Liver (tissue), 9 donors: ENCODE data around the gene COL9A3. TPM values are rescaled to one million over a fixed set of nuclear protein-coding genes. Genes with fewer than 3 reads are reported as not detected.
A peak's percentile ranks its signal among the peaks of the same experiment; 100 is the strongest.

Experiments used
- DNase-seq: peaks from one replicate; pipeline ENCODE4 v3.0.0-alpha.2; 2017; ENCODE audit warnings: low spot score
- H3K27ac ChIP-seq, 2 donors: one replicate each; pipeline ENCODE4 v1.7.0; 2013; ENCODE audit warnings: inconsistent platforms in 2 of 2, low read length in 2 of 2, control low read depth in 1 of 2, low read depth in 1 of 2, mild to moderate bottlenecking in 1 of 2
- H3K27me3 ChIP-seq, 4 donors: one replicate each; pipeline versions ENCODE4 v1.6.1 to v1.7.0; 2013; ENCODE audit warnings: low read length in 3 of 4, inconsistent platforms in 1 of 4, mild to moderate bottlenecking in 1 of 4, moderate library complexity in 1 of 4; ENCODE audit not compliant: control insufficient read depth in 4 of 4, insufficient read depth in 4 of 4
- H3K36me3 ChIP-seq, 4 donors: one replicate each; pipeline versions ENCODE4 v1.6.1 to v1.7.0; 2013; ENCODE audit warnings: low read length in 3 of 4, mild to moderate bottlenecking in 3 of 4, low read depth in 1 of 4, moderate library complexity in 1 of 4; ENCODE audit not compliant: control insufficient read depth in 4 of 4, insufficient read depth in 3 of 4
- H3K4me1 ChIP-seq, 4 donors: one replicate each; pipeline versions ENCODE4 v1.6.1 to v1.7.0; 2013; ENCODE audit warnings: low read length in 3 of 4, mild to moderate bottlenecking in 3 of 4, moderate library complexity in 1 of 4; ENCODE audit not compliant: control insufficient read depth in 4 of 4, insufficient read depth in 4 of 4
- H3K4me3 ChIP-seq, 3 donors: one replicate each; pipeline versions ENCODE4 v1.6.1 to v1.7.0; 2013; ENCODE audit warnings: low read length in 3 of 3, control low read depth in 1 of 3, low read depth in 1 of 3, mild to moderate bottlenecking in 1 of 3
- H3K9ac ChIP-seq, 2 donors: one replicate each; pipeline ENCODE4 v1.7.0; 2013; ENCODE audit warnings: low read length in 2 of 2, mild to moderate bottlenecking in 2 of 2, moderate library complexity in 2 of 2, control low read depth in 1 of 2, low read depth in 1 of 2
- H3K9me3 ChIP-seq, 4 donors: one replicate each; pipeline versions ENCODE4 v1.6.1 to v1.7.0; 2013; ENCODE audit warnings: low read length in 3 of 4; ENCODE audit not compliant: control insufficient read depth in 4 of 4
- CTCF ChIP-seq: fragments of 150-350 bp; IDR thresholded peaks from 2 replicates; pipeline ENCODE4 v1.5.1; 2017; ENCODE audit warnings: improper control_type of control experiment, low read depth, low read length; ENCODE audit not compliant: missing input control
- EGR1 ChIP-seq, 2 donors: IDR thresholded peaks; 2 replicates each; pipeline ENCODE4 v1.6.1; 2016 to 2018; ENCODE audit warnings: antibody characterized with exemption in 2 of 2, low read depth in 2 of 2
- FOXA1 ChIP-seq: IDR thresholded peaks from 2 replicates; pipeline ENCODE4 v1.6.1; 2016; ENCODE audit warnings: antibody characterized with exemption
- FOXA2 ChIP-seq: IDR thresholded peaks from 2 replicates; pipeline ENCODE4 v1.6.1; 2016; ENCODE audit warnings: antibody characterized with exemption
- GABPA ChIP-seq, 2 donors: IDR thresholded peaks in 1 of 2; conservative IDR thresholded peaks in 1 of 2; 2 replicates each; pipeline ENCODE4 v1.6.1; 2016; ENCODE audit warnings: antibody characterized with exemption in 2 of 2, mild to moderate bottlenecking in 1 of 2, moderate library complexity in 1 of 2
- HNF4A ChIP-seq, 2 donors: conservative IDR thresholded peaks; 2 replicates each; pipeline ENCODE4 v1.6.1; 2016; ENCODE audit warnings: antibody characterized with exemption in 2 of 2, mild to moderate bottlenecking in 2 of 2
- HNF4G ChIP-seq: IDR thresholded peaks from 2 replicates; pipeline ENCODE4 v1.6.1; 2016; ENCODE audit warnings: antibody characterized with exemption
- MAX ChIP-seq: IDR thresholded peaks from 2 replicates; pipeline ENCODE4 v1.6.1; 2016; ENCODE audit warnings: antibody characterized with exemption
- NR2F2 ChIP-seq: IDR thresholded peaks from 2 replicates; pipeline ENCODE4 v1.6.1; 2016; ENCODE audit warnings: antibody characterized with exemption
- RAD21 ChIP-seq, 2 donors: IDR thresholded peaks; 2 replicates each; pipeline ENCODE4 v1.6.1; 2016; ENCODE audit warnings: antibody characterized with exemption in 2 of 2, mild to moderate bottlenecking in 2 of 2
- REST ChIP-seq: IDR thresholded peaks from 2 replicates; pipeline ENCODE4 v1.6.1; 2016; ENCODE audit warnings: antibody characterized with exemption, mild to moderate bottlenecking
- RXRA ChIP-seq, 2 donors: IDR thresholded peaks; 2 replicates each; pipeline ENCODE4 v1.6.1; 2017 to 2018; ENCODE audit warnings: antibody characterized with exemption in 2 of 2, mild to moderate bottlenecking in 1 of 2
- SP1 ChIP-seq: IDR thresholded peaks from 2 replicates; pipeline ENCODE4 v1.6.1; 2018; ENCODE audit warnings: antibody characterized with exemption, mild to moderate bottlenecking
- TAF1 ChIP-seq: conservative IDR thresholded peaks from 2 replicates; pipeline ENCODE4 v1.6.1; 2016; ENCODE audit warnings: antibody characterized with exemption, mild to moderate bottlenecking
- YY1 ChIP-seq: IDR thresholded peaks from 2 replicates; pipeline ENCODE4 v1.6.1; 2016; ENCODE audit warnings: antibody characterized with exemption, mild to moderate bottlenecking
- WGBS: extraction: QIAGEN DNeasy Blood & Tissue Kit; methylation state at CpG from one replicate; pipeline ENCODE4 v1.1.7; 2013; 5-methylcytosine and 5-hydroxymethylcytosine counted together
- polyA plus RNA-seq, 2 donors: library from polyadenylated mRNA; stranded (reverse) in 1 of 2; unstranded in 1 of 2; fragments of 200-250 nt in 1 of 2; fragments of >200 nt in 1 of 2; fragmentation: Nextera tagmentation in 1 of 2; extraction: Ambion mirVana in 1 of 2; gene quantifications; one replicate each; pipeline versions ENCODE4 v1.2.1 to v1.2.3, GENCODE V29; 2013 to 2015
- total RNA-seq, 2 donors: library from RNA; depleted of rRNA; stranded (reverse); fragments of >200 nt; gene quantifications; one replicate each; pipeline ENCODE4 v1.2.3, GENCODE V29; 2014
- donor health status: healthy.
- donor health status: healthy.
- donor health status: healthy.
- donor health status: healthy.
- donor health status: healthy.

Gene COL9A3
- total and polyA plus RNA-seq, 4 donors = 0.92 to 2.0 (median 1.1) TPM

- no peak for DNase-seq
- no peak overlapping the region for H3K27ac ChIP-seq
- H3K4me1 ChIP-seq = peaks cover 17 to 50% (median 34%) of the 10 kb centered on the region in 4 donors
- H3K27me3 ChIP-seq = no peaks in the 10 kb centered on the region
- H3K4me3 ChIP-seq = no peak overlapping the region
- 86% methylated on average over 15 of the region's 15 CpGs for WGBS
- H3K9me3 ChIP-seq = no peaks in the 10 kb centered on the region
- TF ChIP-seq FOXA2 (no peak), REST (no peak), HNF4A (conservative IDR thresholded peaks at IDR 0.05) (no peak), GABPA (IDR thresholded peaks at IDR 0.05 in 1 of 2, conservative IDR thresholded peaks at IDR 0.05 in 1 of 2) (no peak), YY1 (no peak), HNF4G (no peak), CTCF (no peak)
- peaks cover 0 to 15% (median 10%) of the 10 kb centered on the region in 4 donors for H3K36me3 ChIP-seq
- H3K9ac ChIP-seq = no peak overlapping the region
These were observed 15.4 kb upstream of the COL9A3 start for GRCh38 chr20:62801284-62802010.

GRCh38 chr20:62802026-62802712, 14.7 kb upstream of the COL9A3 start:
- Histone ChIP-seq H3K36me3 (peaks cover 0 to 15% (median 10%) of the 10 kb centered on the region in 4 donors), H3K4me3 (no peak overlapping the region), H3K4me1 (peaks cover 20 to 53% (median 37%) of the 10 kb centered on the region in 4 donors), H3K9me3 (no peaks in the 10 kb centered on the region), H3K27me3 (no peaks in the 10 kb centered on the region), H3K27ac (no peak overlapping the region), H3K9ac (no peak overlapping the region)
- DNase-seq = no peak
- TF ChIP-seq MAX = no peak
- 93% methylated on average over 22 of the region's 22 CpGs for WGBS

GRCh38 chr20:62804021-62804626, 12.7 kb upstream of the COL9A3 start:
- Histone ChIP-seq H3K36me3 (peaks cover 5 to 24% (median 16%) of the 10 kb centered on the region in 4 donors), H3K4me1 (peaks cover 17 to 46% (median 30%) of the 10 kb centered on the region in 4 donors), H3K27me3 (no peaks in the 10 kb centered on the region), H3K9ac (no peak overlapping the region), H3K9me3 (no peaks in the 10 kb centered on the region), H3K4me3 (peak overlapping the region in 1 of 3 donors; percentile 94), H3K27ac (peak overlapping the region; percentile 19 to 51)
- WGBS = 29% methylated on average over 25 of the region's 25 CpGs
- no peak for DNase-seq
- TF ChIP-seq RXRA (IDR thresholded peaks at IDR 0.05) = no peak
- no peak for TF ChIP-seq GABPA (IDR thresholded peaks at IDR 0.05 in 1 of 2, conservative IDR thresholded peaks at IDR 0.05 in 1 of 2)
- TF ChIP-seq TAF1 = no peak
- no peak for TF ChIP-seq FOXA1
- TF ChIP-seq NR2F2 = no peak
- no peak for TF ChIP-seq EGR1 (IDR thresholded peaks at IDR 0.05; ENCODE audit: low read depth in 2 of 2)
- TF ChIP-seq RAD21 (IDR thresholded peaks at IDR 0.05) = no peak
- no peak for TF ChIP-seq YY1
- TF ChIP-seq HNF4G = no peak
- TF ChIP-seq FOXA2 = no peak
- no peak for TF ChIP-seq REST
- TF ChIP-seq SP1 = no peak
